Cardiac fibroblast (primary cell): ENCODE measurements around the gene DDN.

Experiments
- DNase-seq, 2 donors: peaks; one replicate each; pipeline versions ENCODE4 v3.0.0 to v3.0.0-alpha.2; 2010; ENCODE audit warnings: low read depth in 2 of 2
- H3K4me3 ChIP-seq, 2 donors: replicated peaks in 1 of 2; 1 replicate in 1 of 2; 2 replicates in 1 of 2; pipeline ENCODE4 v1.5.1; 2011; ENCODE audit warnings: low read depth in 2 of 2, low read length in 2 of 2, mild to moderate bottlenecking in 2 of 2, moderate library complexity in 1 of 2
- CTCF ChIP-seq: IDR thresholded peaks from one replicate; pipeline ENCODE4 v1.5.1; 2011; ENCODE audit warnings: low read depth, mild to moderate bottlenecking, low read length, inconsistent platforms

Gene DDN

DNA sequence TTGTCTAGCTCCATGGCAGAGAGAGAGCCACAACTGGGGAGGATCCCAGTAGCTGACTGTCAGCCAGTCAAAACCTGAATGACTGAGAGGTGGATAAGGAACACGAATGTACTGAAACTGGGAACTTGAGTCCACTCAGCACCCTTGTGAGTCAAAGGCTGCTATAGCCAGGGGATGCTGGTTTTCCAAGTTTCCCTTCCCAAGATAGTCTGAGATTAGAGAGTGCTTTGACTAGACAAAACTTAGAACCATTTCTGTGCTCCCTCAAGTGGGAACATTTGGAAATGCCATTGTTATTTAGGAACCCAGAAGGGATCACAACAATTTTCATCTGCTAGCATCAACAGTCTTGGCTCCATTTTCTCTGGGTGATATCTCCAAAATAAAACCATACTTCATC, 15.4 kb upstream of the DDN start:
- no peak overlapping the region for H3K4me3 ChIP-seq
- peak; percentile 19 for TF ChIP-seq CTCF
- DNase-seq: peak; percentile 45 to 64

DNA sequence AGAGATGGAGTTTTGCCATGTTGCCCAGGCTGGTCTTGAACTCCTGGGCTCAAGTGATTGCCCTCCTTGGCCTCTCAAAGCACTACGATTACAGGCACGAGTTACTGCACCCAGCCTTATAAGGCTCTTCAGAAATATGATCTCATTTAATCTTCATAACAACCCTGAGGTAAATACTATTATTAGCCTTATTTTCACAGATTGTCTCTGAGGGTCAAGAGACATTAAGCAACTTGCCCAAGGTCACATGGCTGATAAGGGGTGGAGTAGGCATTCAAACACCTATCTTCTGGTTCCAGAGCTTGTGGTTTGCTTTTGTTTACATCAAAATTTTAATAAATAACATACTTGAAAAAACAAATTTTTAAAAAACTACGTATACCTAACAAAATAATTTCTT, 14.3 kb upstream of the DDN start:
- DNase-seq: no peak
- H3K4me3 ChIP-seq: no peak overlapping the region
- no peak for TF ChIP-seq CTCF

DNA sequence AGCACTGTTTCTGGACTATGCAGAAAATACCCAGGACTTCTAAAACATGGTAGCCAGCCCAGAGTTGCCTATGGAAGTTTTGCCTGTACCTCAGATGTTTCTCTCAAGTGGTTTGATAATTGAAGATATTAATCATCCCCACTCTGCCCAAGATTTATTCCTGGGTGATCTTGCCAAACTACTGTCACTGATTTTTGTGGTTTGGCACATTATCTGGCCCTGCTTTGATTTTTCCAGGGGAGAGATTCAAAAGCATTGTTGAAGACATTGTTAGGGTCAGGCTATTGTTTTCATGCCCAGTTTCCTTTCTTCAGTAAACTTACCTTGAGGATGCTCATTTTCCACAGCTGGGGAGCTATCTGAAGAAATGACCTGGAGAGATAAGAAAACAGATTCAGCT, 13.6 kb upstream of the DDN start:
- no peak for DNase-seq
- TF ChIP-seq CTCF: no peak

GRCh38 chr12:49010092-49010668, 11.0 kb upstream of the DDN start:
- peak in 1 of 2 donors; percentile 15 for DNase-seq
- no peak overlapping the region for H3K4me3 ChIP-seq
- no peak for TF ChIP-seq CTCF

More for the DNA sequence above, 13.6 kb upstream of the DDN start:
- no peak overlapping the region for H3K4me3 ChIP-seq

DNA sequence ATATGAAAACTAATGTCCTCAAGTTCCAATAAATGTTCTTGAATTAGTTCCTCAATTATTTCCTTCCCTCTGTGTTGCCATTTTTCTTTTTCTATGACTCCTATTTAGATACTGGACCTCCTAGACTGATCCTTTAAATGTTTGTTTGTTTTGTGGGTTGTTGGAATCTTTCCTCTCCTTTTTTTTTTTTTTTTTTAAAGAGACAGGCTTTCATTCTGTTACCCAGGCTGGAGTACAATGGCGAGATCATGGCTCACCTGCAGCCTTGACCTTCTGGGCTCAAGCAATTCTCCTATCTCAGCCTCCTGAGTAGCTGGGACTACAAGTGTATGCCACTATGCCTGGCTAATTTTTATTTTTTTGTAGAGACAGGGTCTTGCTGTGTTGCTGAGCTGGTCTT, 9.8 kb upstream of the DDN start:
- TF ChIP-seq CTCF: no peak
- DNase-seq: no peak
- no peak overlapping the region for H3K4me3 ChIP-seq

GRCh38 chr12:49000346-49000745, 1.2 kb upstream of the DDN start:
- no peak for TF ChIP-seq CTCF
- no peak overlapping the region for H3K4me3 ChIP-seq
- no peak for DNase-seq

GRCh38 chr12:48998497-48999353, 450 bp downstream of the DDN start:
- TF ChIP-seq CTCF: no peak
- H3K4me3 ChIP-seq: peak overlapping the region; percentile 36 to 40
- DNase-seq: peak; percentile 22 to 24
